Gastrocnemius medialis (tissue), 4 donors: Measurements from ENCODE around the gene EPS15.

Experiments used
- POLR2A ChIP-seq, 2 donors: fragments of 450-650 bp; IDR thresholded peaks; one replicate each; pipeline ENCODE4 v1.6.1; 2017; ENCODE audit warnings: antibody characterized with exemption in 2 of 2, mild to moderate bottlenecking in 2 of 2, moderate library complexity in 2 of 2
- TF ChIP-seq, protein P1 (sequence below), 5 experiments: fragments of 450-650 bp in 3 of 5; fragments of 200-600 bp in 2 of 5; sonication (generic) in 2 of 5; IDR thresholded peaks in 4 of 5; conservative IDR thresholded peaks in 1 of 5; 1 replicate in 4 of 5; 2 replicates in 1 of 5; pipeline ENCODE4 v1.5.1; 2016 to 2019; ENCODE audit warnings: antibody characterized with exemption in 5 of 5, mild to moderate bottlenecking in 3 of 5, moderate library complexity in 3 of 5

DNA sequence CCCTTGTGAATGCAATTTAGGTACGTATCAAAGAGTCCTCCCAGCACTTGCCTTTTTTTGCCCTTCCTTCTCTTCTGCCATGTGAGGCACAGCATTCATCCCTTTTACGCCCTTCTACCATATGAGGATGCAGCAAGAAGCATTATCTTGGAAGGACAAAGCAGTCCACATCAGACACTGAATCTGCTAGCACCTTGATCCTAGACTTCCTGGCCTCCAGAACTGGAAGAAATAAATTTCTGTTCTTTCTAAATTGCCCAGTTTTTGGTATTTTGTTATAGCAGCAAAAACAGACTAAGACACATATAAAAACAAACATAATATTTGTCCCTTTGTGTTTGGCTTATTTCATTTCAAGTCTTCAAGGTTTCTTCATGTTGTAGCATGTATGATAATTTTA lies 20.1 kb downstream of the EPS15 start:
- TF ChIP-seq POLR2A (IDR thresholded peaks at IDR 0.05) = no peak
- TF ChIP-seq, protein P1, sequence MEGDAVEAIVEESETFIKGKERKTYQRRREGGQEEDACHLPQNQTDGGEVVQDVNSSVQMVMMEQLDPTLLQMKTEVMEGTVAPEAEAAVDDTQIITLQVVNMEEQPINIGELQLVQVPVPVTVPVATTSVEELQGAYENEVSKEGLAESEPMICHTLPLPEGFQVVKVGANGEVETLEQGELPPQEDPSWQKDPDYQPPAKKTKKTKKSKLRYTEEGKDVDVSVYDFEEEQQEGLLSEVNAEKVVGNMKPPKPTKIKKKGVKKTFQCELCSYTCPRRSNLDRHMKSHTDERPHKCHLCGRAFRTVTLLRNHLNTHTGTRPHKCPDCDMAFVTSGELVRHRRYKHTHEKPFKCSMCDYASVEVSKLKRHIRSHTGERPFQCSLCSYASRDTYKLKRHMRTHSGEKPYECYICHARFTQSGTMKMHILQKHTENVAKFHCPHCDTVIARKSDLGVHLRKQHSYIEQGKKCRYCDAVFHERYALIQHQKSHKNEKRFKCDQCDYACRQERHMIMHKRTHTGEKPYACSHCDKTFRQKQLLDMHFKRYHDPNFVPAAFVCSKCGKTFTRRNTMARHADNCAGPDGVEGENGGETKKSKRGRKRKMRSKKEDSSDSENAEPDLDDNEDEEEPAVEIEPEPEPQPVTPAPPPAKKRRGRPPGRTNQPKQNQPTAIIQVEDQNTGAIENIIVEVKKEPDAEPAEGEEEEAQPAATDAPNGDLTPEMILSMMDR (IDR thresholded peaks at IDR 0.05 in 4 of 5, conservative IDR thresholded peaks at IDR 0.05 in 1 of 5) = no peak
